ENCODE measurements around the gene RABGGTA.

Gene RABGGTA

GRCh38 chr14:24300326-24300980, 29.1 kb upstream of the RABGGTA start:
- no peak for DNase-seq

DNA sequence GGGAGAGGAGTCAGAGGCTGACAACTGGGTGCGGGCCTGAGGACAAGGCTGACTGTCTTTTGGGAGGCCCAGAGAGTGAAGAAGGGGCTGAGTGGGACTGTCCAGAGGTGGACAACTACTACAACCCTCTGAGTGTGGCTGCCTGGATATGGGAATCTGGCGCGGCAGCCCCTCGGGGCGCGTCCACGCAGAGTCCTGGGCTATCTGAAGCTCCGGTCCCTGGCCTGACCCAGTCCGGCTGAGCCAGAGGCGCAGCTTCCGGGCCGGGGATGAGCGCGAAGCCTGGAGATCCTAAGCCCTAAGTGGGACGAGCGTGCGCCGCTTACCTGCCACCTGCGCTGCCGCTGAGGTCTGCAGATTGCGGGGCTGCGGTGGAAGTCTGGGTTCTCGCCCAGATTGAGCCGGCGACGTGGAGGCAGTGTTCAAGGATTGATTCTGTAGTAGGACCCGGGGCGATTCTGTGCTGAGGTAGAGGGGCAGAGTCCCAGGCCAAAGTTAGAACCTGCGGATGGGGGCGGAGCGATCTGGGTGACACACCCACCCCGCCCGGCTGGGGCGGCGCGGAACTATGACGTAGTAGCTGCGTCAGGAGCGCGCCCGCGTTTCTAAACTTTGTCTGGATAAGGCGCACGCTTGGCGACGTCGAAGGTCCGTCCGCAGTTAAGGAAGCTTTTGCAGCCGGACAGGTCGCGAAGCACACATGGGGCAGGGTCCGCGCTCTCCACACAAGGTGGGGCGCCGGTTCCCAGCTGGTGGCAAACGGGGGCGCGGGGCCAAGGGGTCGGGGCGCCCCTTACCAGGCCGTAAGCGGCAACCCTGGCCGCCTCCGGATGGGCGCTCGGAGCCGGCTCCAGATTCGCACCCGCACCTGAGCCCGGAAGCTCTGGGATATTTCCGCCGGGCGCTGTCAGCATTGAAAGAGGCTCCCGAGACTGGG, 28.1 kb upstream of the RABGGTA start, which contains the start of the genes DHRS1 and NOP9:
TSS of gene DHRS1 (minus strand) at position 526 of the 937 bp plus-strand sequence. CDS start 674 bp downstream, outside the sequence.
TSS of gene NOP9 (plus strand) at position 596 of the 937 bp plus-strand sequence. CDS start at position 701, 105 bp downstream.
- peak; percentile 94 for DNase-seq

- DNase-seq = peak; percentile 85
Observed at GRCh38 chr14:24298892-24299254, 27.5 kb upstream of the RABGGTA start.

- DNase-seq = no peak
Observed at GRCh38 chr14:24297190-24297964, 26.0 kb upstream of the RABGGTA start.

GRCh38 chr14:24296341-24297157, 25.2 kb upstream of the RABGGTA start:
- peak; percentile 94 for DNase-seq

DNA sequence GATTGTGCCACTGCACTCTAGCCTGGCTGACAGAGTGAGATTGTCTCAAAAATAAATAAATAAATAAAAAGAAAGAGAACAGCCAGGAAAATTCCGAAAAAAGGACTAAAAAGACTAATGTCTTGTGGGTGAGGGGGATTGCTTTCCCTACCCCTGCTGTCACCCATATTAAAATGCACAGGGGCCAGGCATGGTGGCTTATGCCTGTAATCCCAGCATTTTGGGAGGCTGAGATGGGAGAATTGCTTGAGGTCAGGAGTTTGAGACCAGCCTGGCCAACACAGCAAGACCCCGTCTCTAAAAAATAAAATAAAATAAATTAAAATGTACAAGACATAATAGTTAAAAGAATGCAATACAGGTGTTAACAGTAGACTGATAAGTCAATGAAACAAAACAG, 22.1 kb upstream of the RABGGTA start:
- DNase-seq = no peak

DNA sequence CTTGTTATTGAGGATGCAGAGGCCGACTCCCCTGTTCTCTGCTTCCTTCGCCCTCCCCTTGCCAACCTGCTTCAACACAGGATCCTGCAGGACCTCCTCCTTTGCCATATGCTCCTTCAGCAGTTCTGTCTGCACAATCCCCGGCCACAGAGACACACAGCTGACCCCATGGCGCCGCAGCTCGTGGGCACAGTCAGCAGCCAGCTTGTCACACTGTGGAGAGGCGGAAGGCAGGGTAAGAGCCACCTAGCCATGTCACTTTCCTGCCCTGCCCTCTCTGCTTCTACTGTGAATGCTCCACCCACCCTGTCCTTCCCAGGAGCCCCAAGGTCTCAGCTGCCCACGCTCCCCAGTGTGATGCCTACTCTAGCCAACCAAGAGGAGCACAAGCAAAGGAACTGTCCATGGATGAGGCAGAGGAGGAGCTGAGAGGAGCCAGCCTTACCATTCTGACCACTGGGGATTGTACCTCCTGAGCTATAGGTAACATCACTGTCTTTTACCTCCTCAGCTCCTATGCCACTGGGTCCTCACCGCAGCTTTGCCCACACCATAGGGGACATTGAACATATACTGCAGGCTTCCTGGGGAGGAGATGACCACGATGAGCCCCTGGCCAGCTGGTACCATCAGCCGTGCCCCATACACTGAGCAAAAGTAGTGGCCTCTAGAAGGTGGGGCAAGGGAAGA, 20.9 kb upstream of the RABGGTA start:
- DNase-seq = no peak

DNA sequence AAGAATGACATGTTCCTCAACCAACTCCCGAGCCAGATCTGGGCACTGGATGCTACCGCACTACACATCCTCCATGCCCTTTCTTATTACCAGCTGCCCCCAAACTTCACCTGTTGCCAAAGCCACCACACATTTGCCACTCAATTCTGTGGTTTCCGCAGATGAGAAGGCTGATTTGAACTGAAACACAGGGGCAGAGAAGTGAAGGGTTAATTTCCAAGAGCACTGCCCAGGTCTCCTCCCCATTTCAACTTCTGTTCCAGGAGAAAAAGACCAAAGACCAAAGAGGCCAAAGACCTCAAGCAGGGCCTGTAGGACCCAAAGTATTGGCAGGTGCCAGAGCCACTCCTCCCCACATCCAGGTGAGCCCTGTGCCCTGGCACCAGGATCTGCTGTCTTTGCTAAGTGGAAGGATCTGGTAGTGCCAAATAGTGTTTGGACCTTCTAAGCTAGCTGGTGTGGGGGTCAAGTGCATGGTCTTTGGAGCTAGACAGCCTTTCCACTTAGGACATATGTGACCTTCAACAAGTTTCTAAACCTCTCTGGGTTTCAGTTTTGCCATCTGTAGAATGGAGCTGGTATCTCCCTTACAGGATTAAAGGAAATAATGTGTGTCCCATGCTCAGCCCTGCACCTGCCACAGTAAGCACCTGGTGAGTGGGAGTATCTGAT, 20.2 kb upstream of the RABGGTA start:
- no peak for DNase-seq

DNA sequence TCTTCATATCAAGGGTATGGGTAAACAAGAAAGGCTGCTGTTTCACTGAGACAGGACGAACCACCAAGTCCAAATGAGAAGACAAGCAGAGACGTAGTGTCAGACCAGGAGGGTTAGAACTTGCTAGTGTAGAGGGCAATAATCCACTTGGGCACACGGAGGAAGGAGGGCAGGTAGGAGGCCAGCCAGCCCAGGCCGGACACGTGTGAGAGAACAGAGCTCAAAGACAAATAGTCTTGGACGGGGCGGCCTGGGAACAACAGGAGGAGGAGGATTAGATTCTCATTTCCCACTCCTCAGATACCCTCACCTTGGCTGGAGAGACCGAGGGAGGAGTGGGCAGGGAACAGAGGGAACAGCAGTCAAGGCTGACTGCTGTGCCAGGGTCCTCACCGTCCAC, 19.3 kb upstream of the RABGGTA start:
- DNase-seq = no peak

DNA sequence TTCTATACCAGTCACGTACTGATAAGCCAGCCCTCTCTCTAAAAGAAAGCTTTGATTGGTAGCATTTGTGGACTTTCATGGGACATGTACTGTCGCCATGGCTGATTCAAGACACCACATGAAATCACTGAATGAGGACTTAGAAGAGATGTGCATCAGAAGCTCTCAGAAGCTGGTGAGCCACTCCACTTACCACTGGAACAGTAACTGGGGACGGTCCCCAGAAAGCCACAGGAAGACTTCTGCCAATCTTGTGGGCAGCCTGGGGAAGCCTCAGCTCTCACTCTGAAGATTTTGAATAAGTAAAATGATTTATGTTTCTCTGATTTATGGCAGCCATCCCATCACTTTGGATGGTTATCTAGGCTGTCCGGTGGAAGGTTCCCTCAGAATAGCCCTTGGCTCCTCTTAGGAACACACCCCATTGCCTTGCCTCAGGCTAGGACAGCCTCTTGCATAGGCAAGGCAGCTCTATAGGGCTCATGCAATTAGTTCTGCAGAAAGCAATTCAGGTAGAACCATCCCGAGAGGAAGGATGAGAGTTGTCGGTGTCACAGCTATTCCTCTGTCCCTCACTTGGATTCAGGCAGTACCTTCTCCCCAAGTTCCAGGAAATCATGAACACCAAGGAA, 18.4 kb upstream of the RABGGTA start:
- DNase-seq = no peak

DNA sequence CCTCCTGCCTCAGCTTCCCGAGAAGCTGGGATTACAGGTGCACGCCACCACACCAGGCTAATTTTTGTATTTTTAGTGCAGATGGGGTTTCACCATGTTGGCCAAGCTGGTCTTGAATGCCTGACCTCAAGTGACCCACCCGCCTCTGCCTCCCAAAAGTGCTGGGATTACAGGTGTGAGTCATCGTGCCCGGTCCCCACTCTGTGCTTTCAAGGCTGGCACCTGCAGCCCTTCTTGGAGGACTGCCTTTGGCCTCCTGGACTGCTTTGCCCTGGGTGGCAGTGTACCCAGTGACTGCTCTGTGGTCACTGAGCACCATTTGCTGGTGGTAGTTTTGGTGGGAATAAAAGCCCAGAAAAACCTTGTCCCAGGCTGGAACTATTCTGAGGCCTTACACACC, 15.6 kb upstream of the RABGGTA start:
- no peak for DNase-seq

GRCh38 chr14:24285351-24285750, 14.0 kb upstream of the RABGGTA start:
- DNase-seq = no peak

DNA sequence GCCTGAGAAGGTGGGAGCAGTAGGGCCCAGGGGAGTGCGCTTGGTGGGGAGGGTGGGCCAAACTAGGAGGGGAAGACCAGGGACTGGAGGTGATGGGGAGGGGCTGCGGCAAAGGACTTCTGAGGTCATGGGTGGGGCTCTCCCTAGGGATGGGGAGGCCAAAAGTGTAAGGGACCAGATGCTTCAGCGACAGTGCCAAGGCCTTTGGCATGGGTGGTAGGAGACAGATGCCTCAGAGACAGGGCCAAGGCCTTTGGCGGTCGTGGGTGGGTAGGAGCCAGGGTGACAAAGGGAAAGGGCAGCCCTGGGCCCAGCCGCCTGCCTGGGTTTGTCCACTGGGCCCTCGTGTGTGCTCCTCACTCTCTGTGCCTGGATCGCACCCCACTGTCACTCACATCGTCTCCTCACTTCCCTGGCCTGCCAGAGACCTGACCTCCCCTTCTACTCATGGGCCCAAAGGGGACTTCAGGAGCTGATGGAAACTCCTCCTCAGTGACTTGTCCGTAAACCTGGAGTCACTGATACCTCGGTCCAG, 13.2 kb upstream of the RABGGTA start:
- no peak for DNase-seq

- no peak for DNase-seq
Observed at GRCh38 chr14:24283796-24284460, 12.5 kb upstream of the RABGGTA start.

- no peak for DNase-seq
Observed at GRCh38 chr14:24282736-24283135, 11.3 kb upstream of the RABGGTA start.

DNA sequence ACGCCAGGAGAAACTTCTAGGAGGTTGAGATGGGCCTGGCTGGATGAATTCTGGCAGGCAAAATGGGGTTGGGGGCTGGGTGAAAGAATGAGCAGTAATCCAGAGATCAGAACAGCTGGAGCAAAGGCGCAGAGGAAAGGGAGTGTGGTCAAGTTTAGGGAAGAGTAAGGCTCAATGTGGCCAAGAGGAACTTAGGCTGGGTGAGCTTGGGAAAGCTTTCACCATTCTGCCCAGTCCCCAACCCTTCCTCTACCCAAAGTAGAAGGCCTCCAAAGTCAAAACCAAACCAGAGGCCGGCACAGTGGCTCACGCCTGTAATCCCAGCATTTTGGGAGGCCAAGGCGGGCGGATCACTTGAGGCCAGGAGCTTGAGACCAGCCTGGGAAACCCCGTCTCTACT, 10.2 kb upstream of the RABGGTA start:
- DNase-seq = no peak

GRCh38 chr14:24280797-24281460, 9.5 kb upstream of the RABGGTA start:
- no peak for DNase-seq

DNA sequence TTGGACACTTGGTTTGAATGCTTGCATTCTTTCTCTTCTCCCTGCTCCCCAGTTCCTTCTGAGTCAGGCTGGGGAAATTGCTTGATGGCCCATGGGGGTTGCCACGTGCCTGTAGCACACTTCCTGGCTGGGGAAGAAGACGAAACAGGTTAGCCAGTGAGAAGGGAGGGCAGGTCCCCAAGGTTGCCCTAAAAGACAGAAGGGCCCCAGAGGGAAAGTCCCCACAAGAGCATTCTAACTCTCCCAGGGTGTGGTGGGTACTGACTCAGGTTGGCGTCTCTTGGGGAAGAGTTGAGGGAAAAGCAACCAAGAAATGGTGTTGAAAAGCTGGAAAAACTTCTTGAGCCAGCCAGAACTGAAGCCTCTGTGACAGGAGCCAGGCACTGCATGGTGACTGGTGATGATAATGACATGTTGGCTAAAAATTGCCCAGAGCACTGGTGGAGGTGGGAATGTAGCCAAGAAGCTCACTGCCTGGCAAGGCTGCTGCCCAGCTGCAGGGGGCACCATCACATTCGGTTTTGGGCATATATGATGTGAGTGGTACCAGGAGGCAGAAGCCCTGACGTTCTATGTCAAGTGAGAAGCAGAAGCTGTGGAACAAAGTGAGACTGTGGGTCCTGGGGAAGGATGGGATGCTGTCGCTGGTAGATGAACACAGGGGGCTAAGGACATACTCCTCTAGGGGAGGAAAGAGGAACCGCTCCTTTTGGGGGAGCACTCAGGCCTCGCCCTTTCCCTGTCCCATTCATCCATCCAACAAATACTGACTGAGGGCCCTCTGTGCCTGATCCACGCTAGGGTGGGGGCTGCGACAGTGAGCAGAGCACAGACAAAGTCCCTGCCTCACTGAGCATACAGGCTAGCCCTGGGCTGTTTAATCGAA, 8.1 kb upstream of the RABGGTA start:
- no peak for DNase-seq
